SIG-M5 (cell line): ENCODE results near the gene ARL4A.

Experiments used
- DNase-seq: peaks from one replicate; lab custom pipeline; 2025; lab: John Stamatoyannopoulos, UW

Gene ARL4A

GRCh38 chr7:12726908-12727307 is 39.5 kb downstream of the ARL4A start:
- DNase-seq = no peak

GRCh38 chr7:12727455-12728191 is 40.2 kb downstream of the ARL4A start:
- DNase-seq = no peak

GRCh38 chr7:12728192-12728538 is 40.7 kb downstream of the ARL4A start:
- no peak for DNase-seq

- no peak for DNase-seq
Measured at GRCh38 chr7:12729112-12729511, 41.7 kb downstream of the ARL4A start.

GRCh38 chr7:12730523-12730922 is 43.1 kb downstream of the ARL4A start:
- DNase-seq = no peak

GRCh38 chr7:12731214-12731656 is 43.8 kb downstream of the ARL4A start:
- no peak for DNase-seq

GRCh38 chr7:12731775-12732174 is 44.3 kb downstream of the ARL4A start:
- no peak for DNase-seq

- no peak for DNase-seq
Measured at GRCh38 chr7:12732428-12732827, 45.0 kb downstream of the ARL4A start.

GRCh38 chr7:12735923-12736322 is 48.5 kb downstream of the ARL4A start:
- no peak for DNase-seq

GRCh38 chr7:12737373-12737772 is 49.9 kb downstream of the ARL4A start:
- DNase-seq = no peak

- no peak for DNase-seq
Measured at GRCh38 chr7:12737836-12738235, 50.4 kb downstream of the ARL4A start.

GRCh38 chr7:12738665-12739064 is 51.2 kb downstream of the ARL4A start:
- no peak for DNase-seq
